OCI-LY3 (cell line): ENCODE results near the gene RNF183.

Source experiments
- CTCF ChIP-seq: fragments of 200-600, 300-600 bp; sonication (generic); IDR thresholded peaks from 2 replicates; pipeline ENCODE4 v1.5.1; 2014; ENCODE audit warnings: antibody characterized with exemption, low read length, low read depth
- EZH2phosphoT487 ChIP-seq: fragments of 200-600 bp; shearing (Covaris generic); IDR thresholded peaks from 2 replicates; pipeline ENCODE4 v1.6.1; 2018; ENCODE audit warnings: antibody characterized with exemption, mixed run types, low read depth

GRCh38 chr9:113307396-113307975, 4.3 kb upstream of the RNF183 start:
- TF ChIP-seq CTCF, result no peak
- no peak for TF ChIP-seq EZH2phosphoT487
